Stromal cell of bone marrow (primary cell): ENCODE results near the gene ABI2.
"Not testable (repeated sequence)": the region's sequence is repeated elsewhere in the genome, so short reads cannot be mapped to it uniquely, and the experiment has no call there.

ENCODE experiments used
- DNase-seq: peaks from one replicate; pipeline ENCODE4 v3.0.0-alpha.2; 2012; ENCODE audit warnings: low read depth

The ABI2 gene

DNA sequence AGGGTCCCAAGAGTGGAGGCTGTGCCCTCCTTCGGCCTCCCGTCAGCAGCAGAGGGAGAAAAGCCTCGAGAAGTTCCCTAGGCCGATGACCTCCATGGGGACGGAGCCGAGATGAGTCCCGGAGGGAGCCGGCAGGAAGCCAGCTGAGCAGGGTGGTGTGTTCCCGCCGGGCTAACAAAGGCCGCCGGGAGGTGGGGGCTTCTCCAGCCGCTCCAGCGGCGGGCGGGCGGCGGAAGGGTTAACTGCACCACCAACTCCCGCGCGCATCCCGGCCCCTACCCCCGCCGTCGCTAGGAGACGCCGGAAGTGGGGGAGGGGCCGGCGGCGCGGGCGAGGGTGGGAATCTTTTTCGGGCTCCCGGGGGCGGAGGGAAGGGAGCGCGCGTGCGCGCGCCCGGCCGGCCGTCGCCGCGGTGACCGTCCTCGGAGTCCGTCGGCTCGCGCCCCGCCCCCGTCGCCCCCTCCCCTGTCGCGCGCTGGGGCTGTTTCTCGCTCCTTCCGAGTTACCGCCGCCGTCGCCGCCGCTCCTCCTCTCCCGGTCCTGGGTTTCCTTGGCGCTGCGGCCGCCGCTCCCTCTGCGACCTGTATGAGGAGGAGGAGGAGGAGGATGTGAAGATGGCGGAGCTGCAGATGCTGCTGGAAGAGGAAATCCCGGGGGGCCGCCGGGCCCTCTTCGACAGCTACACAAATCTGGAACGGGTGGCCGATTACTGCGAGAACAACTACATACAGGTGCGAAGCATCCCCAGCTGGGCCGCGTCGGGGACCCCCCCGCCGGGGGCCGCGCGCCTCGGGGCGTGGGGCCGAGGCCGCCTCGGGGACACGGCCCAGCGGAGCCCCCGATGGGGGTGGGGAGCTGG lies at the start of gene ABI2:
Gene ABI2, plus strand, starts transcription at position 494 of the 859 bp plus-strand sequence. Its CDS starts 121 bp downstream, at position 615.
- peak; percentile 59 for DNase-seq

DNA sequence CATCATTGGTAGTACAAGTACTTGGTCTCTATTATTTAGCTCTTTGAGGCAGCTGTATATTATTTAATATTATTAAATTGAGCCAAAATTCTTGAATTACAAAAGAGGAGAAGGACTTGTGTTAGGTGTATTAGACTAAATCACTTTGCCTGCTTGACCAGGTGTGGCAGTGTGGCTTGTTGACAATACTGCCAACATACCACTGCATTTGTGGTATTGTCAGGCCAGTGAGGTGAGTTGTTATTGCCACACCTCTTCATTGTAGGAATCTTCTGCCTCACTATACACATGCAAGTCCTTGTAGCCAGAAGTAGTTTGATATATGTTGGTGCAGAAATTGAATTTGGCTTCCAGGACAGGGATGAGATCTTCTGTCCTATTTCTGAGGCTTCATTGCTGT lies 48.9 kb upstream of the ABI2 start:
- DNase-seq, result no peak

GRCh38 chr2:203280428-203281064 lies 47.6 kb upstream of the ABI2 start:
- DNase-seq, result peak; percentile 70

- DNase-seq, result no peak
Measured at GRCh38 chr2:203282101-203282500, 46.1 kb upstream of the ABI2 start.

GRCh38 chr2:203286532-203286931 lies 41.7 kb upstream of the ABI2 start:
- no peak for DNase-seq

- DNase-seq, result no peak
Measured at GRCh38 chr2:203301667-203302066, 26.5 kb upstream of the ABI2 start.

DNA sequence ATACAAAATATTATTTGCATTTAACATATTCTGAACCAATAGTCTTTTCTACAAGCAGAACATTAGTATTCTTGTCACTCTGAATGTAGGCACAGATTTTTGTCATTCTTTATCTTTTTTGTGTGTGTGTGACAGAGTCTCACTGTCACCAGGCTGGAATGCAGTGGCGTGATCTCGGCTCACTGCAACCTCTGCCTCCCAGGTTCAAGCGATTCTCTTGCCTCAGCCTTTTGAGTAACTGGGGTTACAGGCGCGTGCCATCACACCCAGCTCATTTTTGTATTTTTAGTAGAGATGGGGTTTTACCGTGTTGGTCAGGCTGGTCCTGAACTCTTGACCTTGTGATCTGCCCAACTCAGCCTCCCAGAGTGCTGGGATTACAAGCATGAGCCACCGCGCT lies 25.6 kb upstream of the ABI2 start:
- DNase-seq, result not testable (repeated sequence)

- no peak for DNase-seq
Measured at GRCh38 chr2:203310688-203311436, 17.3 kb upstream of the ABI2 start.

DNA sequence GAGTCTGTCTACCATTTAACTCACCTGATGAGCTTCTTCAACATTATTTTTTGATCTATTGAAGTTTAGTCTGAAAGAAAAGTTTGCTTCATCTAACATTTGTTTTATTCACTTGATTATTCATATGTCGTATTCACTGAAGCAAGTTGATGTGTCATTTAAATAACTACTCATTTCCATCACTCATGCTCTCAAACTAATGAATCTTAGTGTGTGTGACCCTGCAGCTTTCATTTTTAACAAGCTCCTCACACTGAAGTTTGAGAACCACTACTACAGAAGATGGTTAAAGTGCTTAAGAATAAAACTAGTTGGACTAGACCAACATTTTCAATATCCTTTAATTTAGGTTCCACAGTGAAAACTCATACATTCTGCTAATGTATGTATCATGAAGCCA lies 1.8 kb upstream of the ABI2 start:
- no peak for DNase-seq

DNA sequence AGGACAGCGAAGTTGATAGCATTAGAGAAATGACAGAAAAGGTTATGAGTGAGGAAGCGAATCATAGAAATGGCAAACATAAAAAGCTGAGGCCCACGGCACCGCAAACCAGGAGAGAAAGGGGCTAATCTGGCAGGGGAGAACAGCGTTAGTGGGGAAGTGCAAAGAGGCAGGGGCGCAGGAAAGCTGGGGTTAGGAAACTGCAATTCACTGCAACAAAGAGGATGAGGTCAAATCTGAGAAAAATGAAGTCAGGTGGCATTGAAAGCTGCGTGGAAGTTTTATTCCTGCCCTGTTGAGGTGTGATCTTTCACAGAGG lies 653 bp upstream of the ABI2 start:
- DNase-seq, result no peak

- DNase-seq, result no peak
Measured at GRCh38 chr2:203328760-203329540, 756 bp downstream of the ABI2 start.

- no peak for DNase-seq
Measured at GRCh38 chr2:203330434-203330833, 2.2 kb downstream of the ABI2 start.

GRCh38 chr2:203338322-203338721 lies 10.1 kb downstream of the ABI2 start:
- DNase-seq, result no peak

DNA sequence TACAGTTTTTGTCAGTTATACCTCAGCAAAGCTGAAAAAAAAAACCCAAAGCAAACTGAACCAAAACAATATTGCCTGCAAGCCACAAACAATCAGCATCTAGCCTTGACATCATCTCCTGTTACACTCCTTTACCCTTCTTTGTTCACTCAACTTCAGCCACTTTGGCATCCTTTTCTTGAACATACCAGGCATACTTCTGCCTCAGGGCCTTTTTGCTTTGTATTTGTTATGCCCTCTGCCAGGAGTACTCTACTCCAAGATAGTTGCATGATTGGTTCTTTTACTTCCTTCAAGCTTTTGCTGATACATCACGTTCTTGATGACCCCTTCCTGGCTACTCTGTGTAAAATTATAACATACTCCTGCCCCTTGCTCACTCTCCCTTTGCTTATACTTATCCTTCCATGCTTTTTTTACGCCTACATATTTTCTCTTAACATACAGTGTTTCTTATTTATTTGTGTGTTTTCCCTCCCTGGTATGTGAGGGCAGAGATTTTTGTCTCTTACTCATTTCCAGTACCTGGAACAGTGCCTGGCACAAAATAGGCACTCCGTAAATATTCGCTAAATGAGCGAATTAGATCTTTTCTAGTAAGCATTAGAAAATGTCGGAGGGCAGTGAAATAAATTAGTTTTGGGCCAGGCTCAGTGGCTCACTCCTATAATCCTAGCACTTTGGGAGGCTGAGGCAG lies 12.7 kb downstream of the ABI2 start:
- DNase-seq, result no peak

DNA sequence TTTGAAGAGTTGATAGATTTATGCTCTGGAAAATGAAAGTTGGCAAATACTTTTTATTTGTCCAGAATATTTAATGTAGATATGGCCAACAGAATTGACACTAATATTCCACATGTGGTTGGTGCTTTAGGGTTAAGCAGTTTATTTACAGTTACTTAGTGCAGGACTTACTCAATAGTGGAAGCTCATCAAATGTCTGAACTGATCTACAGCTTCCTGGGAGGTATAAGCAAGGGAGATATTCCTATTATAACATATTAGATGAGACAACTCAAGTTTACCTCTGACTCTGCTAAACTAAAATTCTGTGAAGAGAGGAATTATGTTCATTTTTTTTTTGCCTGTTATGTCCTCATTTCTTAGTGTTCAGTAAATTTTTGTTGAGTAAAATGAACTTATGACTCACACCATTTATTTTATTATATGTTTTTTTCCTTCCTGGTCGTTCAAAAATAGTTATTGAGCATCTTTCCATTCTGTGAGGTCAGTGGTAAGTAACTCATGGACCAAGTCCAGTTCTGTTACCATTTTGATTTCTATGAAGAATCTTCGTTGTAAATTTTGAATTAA lies 13.6 kb downstream of the ABI2 start:
- DNase-seq, result no peak

DNA sequence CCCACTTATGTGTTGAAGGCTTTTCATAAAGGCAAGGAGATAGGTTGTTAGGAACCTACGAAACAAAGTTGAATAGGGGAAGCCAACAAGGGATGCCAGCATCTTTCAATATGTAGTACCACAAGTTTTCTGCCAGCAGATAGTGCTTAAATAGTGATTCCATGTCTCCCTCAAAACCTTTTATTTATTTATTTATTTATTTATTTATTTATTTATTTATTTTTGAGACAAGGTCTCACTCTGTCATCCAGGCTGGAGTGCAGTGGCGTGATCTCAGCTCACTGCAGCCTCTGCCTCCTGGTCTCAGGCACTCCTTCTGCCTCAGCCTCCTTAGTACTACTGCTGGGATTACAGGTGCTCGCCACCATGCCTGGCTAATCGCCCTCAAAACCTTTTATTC lies 14.2 kb downstream of the ABI2 start:
- DNase-seq, result not testable (repeated sequence)

DNA sequence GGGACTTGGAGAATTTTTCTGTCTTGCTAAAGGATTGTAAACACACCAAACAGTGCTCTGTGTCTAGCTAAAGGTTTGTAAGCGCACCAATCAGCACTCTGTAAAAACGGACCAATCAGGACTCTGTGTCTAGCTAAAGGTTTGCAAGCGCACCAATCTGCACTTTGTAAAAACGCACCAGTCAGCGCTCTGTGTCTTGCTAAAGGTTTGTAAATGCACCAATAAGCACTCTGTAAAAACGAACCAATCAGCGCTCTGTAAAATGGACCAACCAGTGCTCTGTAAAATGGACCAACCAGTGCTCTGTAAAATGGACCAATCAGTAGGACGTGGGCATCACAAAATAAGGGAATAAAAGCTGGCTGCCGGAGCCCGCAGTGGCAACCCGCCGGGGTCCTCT lies 16.5 kb downstream of the ABI2 start:
- DNase-seq, result no peak

- no peak for DNase-seq
Measured at GRCh38 chr2:203346612-203347011, 18.4 kb downstream of the ABI2 start.

GRCh38 chr2:203347375-203347774 lies 19.2 kb downstream of the ABI2 start:
- DNase-seq, result no peak

DNA sequence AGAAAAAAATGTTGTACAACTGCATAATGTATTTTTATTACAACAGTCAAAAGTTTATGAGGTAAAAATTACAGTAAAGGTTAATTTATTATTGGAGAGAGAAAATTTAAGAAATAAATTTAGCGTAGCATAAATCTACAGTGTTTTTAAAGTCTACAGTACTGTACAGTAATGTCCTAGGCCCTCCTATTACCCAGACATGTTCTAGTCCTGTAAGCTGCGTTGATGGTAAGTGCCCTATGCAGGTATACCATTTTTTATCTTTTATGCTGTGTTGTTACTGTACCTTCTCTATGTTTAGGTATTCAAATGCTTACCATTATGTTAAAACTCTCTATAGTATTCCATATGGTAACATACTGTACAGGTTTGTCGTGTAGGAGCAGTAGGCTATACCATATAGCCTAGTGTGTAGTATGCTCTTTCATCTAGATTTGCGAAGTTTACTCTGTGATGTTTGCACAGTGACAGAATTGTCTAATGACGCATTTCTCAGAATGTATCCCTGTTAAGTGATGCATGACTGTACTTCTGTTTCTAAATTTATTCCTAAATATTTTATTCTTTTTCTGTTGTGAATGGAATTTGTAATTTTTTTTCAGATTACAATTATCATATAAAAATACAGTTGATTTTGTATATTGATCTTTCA lies 24.5 kb downstream of the ABI2 start:
- DNase-seq, result no peak

DNA sequence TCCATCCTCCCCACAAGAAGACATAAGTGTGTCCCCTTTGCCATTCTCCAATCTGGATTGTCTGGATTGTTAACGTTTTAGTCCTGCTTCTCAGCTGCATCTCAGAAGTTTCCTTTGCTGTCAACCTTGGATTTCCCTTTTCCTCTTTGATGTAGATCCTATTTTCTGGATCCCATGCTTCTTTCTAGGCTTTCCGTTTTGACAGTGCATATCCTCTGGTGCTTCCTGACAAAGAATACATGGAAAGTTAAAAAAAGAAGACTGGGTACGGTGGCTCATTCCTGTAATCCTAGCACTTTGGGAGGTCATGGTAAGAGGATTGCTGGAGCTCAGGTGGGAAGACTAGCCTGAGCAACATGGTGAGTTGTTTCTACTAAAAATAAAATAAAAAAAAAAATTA lies 26.8 kb downstream of the ABI2 start:
- no peak for DNase-seq
